Esophagus mucosa (tissue), 1 donor: ENCODE measurements around the gene IGF2BP3. TPM values are rescaled to one million over a fixed set of nuclear protein-coding genes. Genes with fewer than 3 reads are reported as not detected.

Experiments
- ATAC-seq: fragments of 200-7000 bp; cut with Tn5 transposase; one replicate; pipeline ENCODE4 v1.9.1; 2020
- total RNA-seq: library from RNA; stranded (reverse); gene quantifications from one replicate; pipeline ENCODE4 v1.2.4, GENCODE V29; 2023
- donor health status: DM: yes; HTN: yes; CAD: no.

IGF2BP3 gene
- total RNA-seq, 1 donor from 2014 or later, result 3.9 TPM

- no peak for ATAC-seq
Measured at GRCh38 chr7:23373151-23374004, 96.9 kb downstream of the IGF2BP3 start.

GRCh38 chr7:23372611-23373010 lies 97.7 kb downstream of the IGF2BP3 start:
- ATAC-seq, result no peak

- ATAC-seq, result no peak
Measured at GRCh38 chr7:23371654-23372053, 98.6 kb downstream of the IGF2BP3 start.

GRCh38 chr7:23369695-23370404 lies 100.4 kb downstream of the IGF2BP3 start:
- ATAC-seq, result peak; percentile 57

- no peak for ATAC-seq
Measured at GRCh38 chr7:23369100-23369499, 101.2 kb downstream of the IGF2BP3 start.

GRCh38 chr7:23358152-23358674 lies 112.1 kb downstream of the IGF2BP3 start:
- ATAC-seq, result no peak

- peak; percentile 51 for ATAC-seq
Measured at GRCh38 chr7:23357190-23358093, 112.8 kb downstream of the IGF2BP3 start.

- no peak for ATAC-seq
Measured at GRCh38 chr7:23356726-23357125, 113.6 kb downstream of the IGF2BP3 start.

- ATAC-seq, result no peak
Measured at GRCh38 chr7:23356168-23356567, 114.1 kb downstream of the IGF2BP3 start.

GRCh38 chr7:23353172-23353571 lies 117.1 kb downstream of the IGF2BP3 start:
- peak; percentile 76 for ATAC-seq

GRCh38 chr7:23350466-23350865 lies 119.8 kb downstream of the IGF2BP3 start:
- ATAC-seq, result no peak

- ATAC-seq, result peak; percentile 19
Measured at GRCh38 chr7:23349484-23350157, 120.7 kb downstream of the IGF2BP3 start.

- peak; percentile 66 for ATAC-seq
Measured at GRCh38 chr7:23347682-23348180, 122.6 kb downstream of the IGF2BP3 start.

- no peak for ATAC-seq
Measured at GRCh38 chr7:23347033-23347681, 123.1 kb downstream of the IGF2BP3 start.

GRCh38 chr7:23346316-23346715 lies 124.0 kb downstream of the IGF2BP3 start:
- no peak for ATAC-seq

- no peak for ATAC-seq
Measured at GRCh38 chr7:23345601-23346000, 124.7 kb downstream of the IGF2BP3 start.

- ATAC-seq, result no peak
Measured at GRCh38 chr7:23343806-23344475, 126.3 kb downstream of the IGF2BP3 start.

GRCh38 chr7:23343102-23343501 lies 127.2 kb downstream of the IGF2BP3 start:
- no peak for ATAC-seq

GRCh38 chr7:23341846-23342598 lies 128.3 kb downstream of the IGF2BP3 start:
- no peak for ATAC-seq

GRCh38 chr7:23338863-23339262 lies 131.4 kb downstream of the IGF2BP3 start:
- ATAC-seq, result no peak
